H1 (cell line): Measurements from ENCODE around the gene LAMC3. TPM values are rescaled to one million over a fixed set of nuclear protein-coding genes. Genes with fewer than 3 reads are reported as not detected.

Source experiments
- CTCF ChIA-PET: fragments of 300-600 bp; sonication (Branson Sonifier 250); formaldehyde crosslinking; loops from one replicate; lab custom pipeline; 2021; ENCODE audit not compliant: partially characterized antibody; lab: Charles Lee
- POLR2A ChIA-PET: fragments of 300-600 bp; sonication (Branson Sonifier 250); formaldehyde crosslinking; loops from one replicate; lab custom pipeline; 2021; ENCODE audit warnings: inconsistent platforms; ENCODE audit not compliant: partially characterized antibody; lab: Charles Lee
- DNase-seq, 2 experiments: peaks; one replicate each; pipeline versions ENCODE4 v3.0.0 to v3.0.0-alpha.2; 2010 to 2022; ENCODE audit warnings: low spot score in 2 of 2, low read depth in 1 of 2, mixed read lengths in 1 of 2
- FAIRE-seq: peaks from 2 replicates; lab custom pipeline; 2011; peaks lifted over from hg19 to GRCh38; lab: Jason Lieb, UNC
- H2AFZ ChIP-seq: 2 replicates; pipeline ENCODE4 v1.8.1; 2012; ENCODE audit warnings: low read length, inconsistent platforms
- H2AK5ac ChIP-seq: 2 replicates; pipeline ENCODE4 v1.6.1; 2013; ENCODE audit warnings: low read depth, low read length
- H2BK120ac ChIP-seq: replicated peaks from 2 replicates; pipeline ENCODE3; 2013; ENCODE audit warnings: low read depth, low read length, inconsistent platforms
- H2BK12ac ChIP-seq: 2 replicates; pipeline ENCODE4 v1.6.1; 2013; ENCODE audit warnings: low read depth, low read length
- H2BK15ac ChIP-seq: 2 replicates; pipeline ENCODE4 v1.6.1; 2013; ENCODE audit warnings: low read length
- H2BK20ac ChIP-seq: 2 replicates; pipeline ENCODE4 v1.6.1; 2013; ENCODE audit warnings: low read length
- H2BK5ac ChIP-seq: 2 replicates; pipeline ENCODE4 v1.6.1; 2013; ENCODE audit warnings: low read depth, low read length
- H3K14ac ChIP-seq: 2 replicates; pipeline ENCODE4 v1.6.1; 2013; ENCODE audit warnings: inconsistent platforms; ENCODE audit not compliant: insufficient read length
- H3K18ac ChIP-seq: 2 replicates; pipeline ENCODE4 v1.6.1; 2013; ENCODE audit warnings: low read length; ENCODE audit errors: extremely low read depth
- H3K23ac ChIP-seq: 2 replicates; pipeline ENCODE4 v1.6.1; 2013; ENCODE audit warnings: inconsistent platforms; ENCODE audit not compliant: insufficient read length
- H3K23me2 ChIP-seq: 2 replicates; pipeline ENCODE4 v1.6.1; 2013; ENCODE audit warnings: low read depth, low read length
- H3K27ac ChIP-seq: 2 replicates; pipeline ENCODE4 v1.6.1; 2011; ENCODE audit warnings: low read depth, low read length, inconsistent platforms
- H3K27me3 ChIP-seq, 4 experiments: replicated peaks in 1 of 4; 1 replicate in 1 of 4; 2 replicates in 3 of 4; pipeline versions ENCODE4 v1.6.1 to v1.8.1; 2011 to 2013; ENCODE audit warnings: low read length in 3 of 4, mild to moderate bottlenecking in 3 of 4, inconsistent platforms in 2 of 4, mixed read lengths in 2 of 4, moderate library complexity in 1 of 4; ENCODE audit not compliant: control insufficient read depth in 3 of 4, insufficient read depth in 3 of 4; ENCODE audit errors: extremely low read depth in 1 of 4
- H3K36me3 ChIP-seq, 4 experiments: 2 replicates each; pipeline versions ENCODE4 v1.6.1 to v1.8.1; 2011 to 2013; ENCODE audit warnings: mild to moderate bottlenecking in 4 of 4, low read length in 3 of 4, moderate library complexity in 2 of 4, control low read depth in 1 of 4, inconsistent platforms in 1 of 4; ENCODE audit not compliant: insufficient read depth in 4 of 4, control insufficient read depth in 2 of 4
- H3K4ac ChIP-seq: replicated peaks from 2 replicates; pipeline ENCODE3; 2013; ENCODE audit warnings: low read length, low read depth, mixed read lengths, inconsistent platforms; ENCODE audit not compliant: insufficient read length
- H3K4me1 ChIP-seq, 4 experiments: replicated peaks in 1 of 4; 1 replicate in 1 of 4; 2 replicates in 3 of 4; pipeline versions ENCODE4 v1.6.1 to v1.8.1; 2011 to 2013; ENCODE audit warnings: low read length in 3 of 4, inconsistent platforms in 2 of 4, mixed read lengths in 1 of 4; ENCODE audit not compliant: insufficient read depth in 4 of 4, control insufficient read depth in 3 of 4
- H3K4me2 ChIP-seq, 2 experiments: 2 replicates each; pipeline versions ENCODE4 v1.6.1 to v1.8.1; 2011 to 2013; ENCODE audit warnings: low read depth in 2 of 2, low read length in 2 of 2, control low read depth in 1 of 2, inconsistent platforms in 1 of 2, mild to moderate bottlenecking in 1 of 2; ENCODE audit not compliant: insufficient read depth in 1 of 2
- H3K4me3 ChIP-seq, 4 experiments: fragments of 200-600, 300-600 bp in 1 of 4; sonication (generic), shearing (Covaris generic), sonication (Bioruptor Twin) in 1 of 4; 2 replicates each; pipeline versions ENCODE4 v1.5.1 to v1.8.1; 2011 to 2016; ENCODE audit warnings: low read length in 4 of 4, low read depth in 3 of 4, control low read depth in 2 of 4, inconsistent platforms in 2 of 4, mild to moderate bottlenecking in 2 of 4, mixed read lengths in 1 of 4, moderate library complexity in 1 of 4; ENCODE audit not compliant: insufficient read depth in 2 of 4; ENCODE audit errors: extremely low read depth in 1 of 4
- H3K56ac ChIP-seq: replicated peaks from 2 replicates; pipeline ENCODE3; 2013; ENCODE audit warnings: low read depth, mild to moderate bottlenecking, mixed read lengths, low read length, inconsistent platforms; ENCODE audit not compliant: insufficient read length
- H3K79me1 ChIP-seq: 2 replicates; pipeline ENCODE4 v1.6.1; 2013; ENCODE audit warnings: low read depth, low read length, control low read depth
- H3K79me2 ChIP-seq, 2 experiments: 2 replicates each; pipeline versions ENCODE4 v1.6.1 to v1.8.1; 2012 to 2013; ENCODE audit warnings: low read length in 2 of 2, mild to moderate bottlenecking in 2 of 2, inconsistent platforms in 1 of 2; ENCODE audit not compliant: insufficient read depth in 2 of 2, control insufficient read depth in 1 of 2
- H3K9ac ChIP-seq, 4 experiments: replicated peaks in 1 of 4; 1 replicate in 1 of 4; 2 replicates in 3 of 4; pipeline versions ENCODE4 v1.6.1 to v1.8.1; 2011 to 2013; ENCODE audit warnings: low read depth in 3 of 4, low read length in 3 of 4, control low read depth in 2 of 4, mild to moderate bottlenecking in 2 of 4, moderate library complexity in 2 of 4, inconsistent platforms in 1 of 4; ENCODE audit errors: extremely low read depth in 1 of 4
- H3K9me3 ChIP-seq, 2 experiments: 2 replicates each; pipeline versions ENCODE4 v1.6.1 to v1.8.1; 2012 to 2013; ENCODE audit warnings: mild to moderate bottlenecking in 2 of 2, moderate library complexity in 2 of 2, control low read depth in 1 of 2, inconsistent platforms in 1 of 2, low read depth in 1 of 2, low read length in 1 of 2, mixed read lengths in 1 of 2; ENCODE audit not compliant: insufficient read depth in 2 of 2
- H4K20me1 ChIP-seq, 2 experiments: replicated peaks in 1 of 2; 2 replicates each; pipeline versions ENCODE3 to v1.8.1; 2011 to 2013; ENCODE audit warnings: inconsistent platforms in 2 of 2, low read length in 2 of 2, mild to moderate bottlenecking in 1 of 2; ENCODE audit not compliant: insufficient read depth in 2 of 2, control insufficient read depth in 1 of 2
- H4K5ac ChIP-seq: 2 replicates; pipeline ENCODE4 v1.6.1; 2013; ENCODE audit warnings: low read length, low read depth, mixed read lengths, inconsistent platforms; ENCODE audit not compliant: insufficient read length
- H4K8ac ChIP-seq: 2 replicates; pipeline ENCODE4 v1.8.0; 2013; ENCODE audit warnings: mild to moderate bottlenecking, moderate library complexity, low read length, inconsistent platforms; ENCODE audit not compliant: insufficient read depth; ENCODE audit errors: extremely low read depth
- H4K91ac ChIP-seq: replicated peaks from 2 replicates; pipeline ENCODE3; 2013; ENCODE audit warnings: low read length, mixed read lengths, inconsistent platforms; ENCODE audit not compliant: insufficient read length
- ATF2 ChIP-seq: IDR thresholded peaks from 2 replicates; pipeline ENCODE4 v1.6.1; 2012; ENCODE audit warnings: low read length, inconsistent platforms
- CBX5 ChIP-seq: fragments of 300-800, 300-1000 bp; sonication (generic); IDR thresholded peaks from 2 replicates; pipeline ENCODE4 v1.7.1; 2016; ENCODE audit warnings: antibody characterized with exemption, low read length, low read depth
- EGR1 ChIP-seq: IDR thresholded peaks from 2 replicates; pipeline ENCODE4 v1.6.1; 2011; ENCODE audit warnings: low read depth, low read length, borderline replicate concordance
- MAFK ChIP-seq: IDR thresholded peaks from 2 replicates; pipeline ENCODE4 v1.6.1; 2012; ENCODE audit warnings: low read depth, mild to moderate bottlenecking, improper control_type of control experiment, low read length
- SIN3A ChIP-seq, 2 experiments: IDR thresholded peaks in 1 of 2; conservative IDR thresholded peaks in 1 of 2; 2 replicates each; pipeline ENCODE4 v1.6.1; 2011 to 2012; ENCODE audit warnings: low read length in 2 of 2, improper control_type of control experiment in 1 of 2, low read depth in 1 of 2, mild to moderate bottlenecking in 1 of 2
- TAF1 ChIP-seq: IDR thresholded peaks from 2 replicates; pipeline ENCODE4 v1.6.1; 2011; ENCODE audit warnings: mild to moderate bottlenecking, low read depth, low read length
- WGBS, 2 experiments: shearing (Covaris generic) in 1 of 2; methylation state at CpG; one replicate each; pipeline versions ENCODE4 v1.1.6 to v1.1.7; 2013 to 2015; ENCODE audit warnings: low lambda C conversion rate in 2 of 2, mixed read lengths in 2 of 2, inconsistent platforms in 1 of 2, low coverage in 1 of 2, missing lambda C conversion rate in 1 of 2; ENCODE audit not compliant: insufficient replicate concordance in 2 of 2, insufficient coverage in 1 of 2, insufficient read length in 1 of 2; ENCODE audit errors: extremely low coverage in 1 of 2, missing lambda C conversion rate in 1 of 2; 5-methylcytosine and 5-hydroxymethylcytosine counted together
- polyA plus RNA-seq, 7 experiments: library from polyadenylated mRNA; depleted of rRNA in 3 of 7; stranded (reverse) in 5 of 7; unstranded in 2 of 7; fragments of >200 nt in 5 of 7; fragments of 200-250 nt in 2 of 7; gene quantifications; 1 replicate in 5 of 7; 2 replicates in 1 of 7; 4 replicates in 1 of 7; pipeline versions ENCODE4 v1.2.1 to v1.2.3, GENCODE V29; 2011 to 2013; ENCODE audit warnings: missing spikeins in 2 of 7, mixed read lengths in 2 of 7
- total RNA-seq: library from RNA; stranded (reverse); fragmentation: NEBNext Ultra II Directional; extraction: Animal tissue kit (Norgen Biotek cat#: 25700); gene quantifications from 2 replicates; pipeline ENCODE4 v1.2.1, GENCODE V29; 2021

The LAMC3 gene
- total and polyA plus RNA-seq, 2 of the 8 experiments (the other 6 are each of a cell fraction or from before 2014, with no cell fraction given): 9.3 to 12.3 TPM

- H2BK120ac ChIP-seq: no peak overlapping the region
- no peak overlapping the region for H4K91ac ChIP-seq
- no peak overlapping the region for H2AFZ ChIP-seq
- CTCF ChIA-PET: interaction anchor here (1.0 to 4.8 kb wide), 8 partner anchors 9 to 76 kb away, joined by 3 to 28 read pairs (median 3); no protein-coding TSS in a partner anchor
- no peak overlapping the region for H3K23ac ChIP-seq
- no peak overlapping the region for H2BK15ac ChIP-seq
- H3K4me1 ChIP-seq: peaks cover 0 to 3% (median 0%) of the 10 kb centered on the region in 4 experiments; a peak in 1 of 7 replicates
- H3K4me2 ChIP-seq: no peak overlapping the region
- no peak overlapping the region for H2BK20ac ChIP-seq
- H2AK5ac ChIP-seq: no peak overlapping the region
- no peak for DNase-seq
- H4K8ac ChIP-seq: peak overlapping the region; percentile 91
- H3K18ac ChIP-seq: no peak overlapping the region
- H3K36me3 ChIP-seq: no peaks in the 10 kb centered on the region
- H3K79me2 ChIP-seq: no peaks in the 10 kb centered on the region
- no peak overlapping the region for H3K9ac ChIP-seq
- H4K5ac ChIP-seq: no peak overlapping the region
- no peaks in the 10 kb centered on the region for H3K9me3 ChIP-seq
- no peak overlapping the region for H3K14ac ChIP-seq
- H3K4me3 ChIP-seq: no peak overlapping the region
- H3K23me2 ChIP-seq: no peaks in the 10 kb centered on the region
- H3K27me3 ChIP-seq: no peaks in the 10 kb centered on the region
- no peak for FAIRE-seq
- H2BK12ac ChIP-seq: no peak overlapping the region
- WGBS, 2 experiments: 87% methylated on average over 10 of the region's 10 CpGs; no CpG with 5 or more reads in 1 of the 2 experiments
- no peak overlapping the region for H3K4ac ChIP-seq
- POLR2A ChIA-PET: interaction anchor here (1.1 to 1.3 kb wide), 2 partner anchors 58 to 116 kb away, joined by 3 to 4 read pairs; no protein-coding TSS in a partner anchor
- H4K20me1 ChIP-seq: no peaks in the 10 kb centered on the region
- H3K56ac ChIP-seq: no peak overlapping the region
- no peaks in the 10 kb centered on the region for H3K79me1 ChIP-seq
- TF ChIP-seq ATF2 (no peak), MAFK (no peak), EGR1 (no peak), SIN3A (conservative IDR thresholded peaks at IDR 0.05 in 1 of 2, IDR thresholded peaks at IDR 0.05 in 1 of 2; ENCODE audit: low read depth in 1 of 2, low read length in 2 of 2) (no peak), TAF1 (no peak), CBX5 (no peak)
- no peak overlapping the region for H3K27ac ChIP-seq
- no peak overlapping the region for H2BK5ac ChIP-seq
Observed at GRCh38 chr9:130981002-130981755, 27.8 kb upstream of the LAMC3 start.
